Stimulated activated CD4-positive, alpha-beta T cell treated with anti-CD3 and anti-CD28 coated beads, Interleukin-1b, Interleukin-23, amount 100 ng/mL, for 4 hours (primary cell): ENCODE data around the gene MAP9.
"Not testable (repeated sequence)": the region's sequence is repeated elsewhere in the genome, so short reads cannot be mapped to it uniquely, and the experiment has no call there.

Experiments
- DNase-seq, 2 donors: peaks; one replicate each; pipeline ENCODE4 v3.0.0-alpha.2; 2020; ENCODE audit warnings: low read depth in 2 of 2

Gene MAP9

DNA sequence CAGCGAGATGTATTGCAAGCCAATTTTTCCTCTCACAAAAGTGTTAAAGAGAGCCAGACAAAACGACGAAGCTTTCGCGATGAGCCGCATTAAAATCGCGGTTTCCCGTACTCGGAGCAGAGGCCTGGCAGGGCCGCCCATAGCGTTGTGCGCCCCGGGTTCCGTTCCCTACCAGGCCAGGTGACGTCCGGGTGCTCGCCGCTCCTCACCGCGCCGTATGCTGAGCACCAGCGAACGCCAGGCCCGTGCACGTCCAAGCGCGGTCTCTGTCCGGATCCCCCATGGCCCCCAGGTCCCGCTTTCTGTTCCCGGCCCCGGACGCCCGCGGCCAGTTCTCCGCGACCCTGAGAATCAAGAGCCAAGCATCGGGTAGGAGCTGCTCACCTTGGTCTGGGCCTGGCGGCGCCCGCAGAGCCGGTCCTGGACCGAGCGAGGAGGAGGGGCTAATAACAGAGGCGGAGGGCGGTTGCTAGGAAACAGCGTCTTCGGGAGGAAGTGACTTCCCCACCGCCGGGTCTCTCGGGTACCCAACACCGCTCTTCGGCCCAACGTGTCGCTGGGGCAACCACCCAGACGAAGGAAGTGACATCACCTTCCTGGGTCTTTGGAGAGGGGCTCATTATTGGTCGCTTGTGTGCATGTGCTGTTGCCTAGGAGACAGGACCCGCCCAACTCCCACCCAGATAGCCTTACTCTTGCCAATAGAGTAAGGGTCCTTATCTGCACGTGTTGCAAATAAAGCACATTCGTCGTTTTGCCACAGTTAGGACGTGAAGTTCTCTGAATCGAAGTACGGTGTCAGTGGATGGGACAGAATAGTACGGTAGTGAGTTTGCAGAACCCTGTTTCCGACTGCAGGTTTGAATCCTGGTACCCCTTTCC, at the start of gene MAP9:
Gene MAP9, minus strand, starts transcription at position 579 of the 882 bp plus-strand sequence. CDS start 1,115 bp downstream, outside the sequence.
- DNase-seq: peak; percentile 71 to 80

DNA sequence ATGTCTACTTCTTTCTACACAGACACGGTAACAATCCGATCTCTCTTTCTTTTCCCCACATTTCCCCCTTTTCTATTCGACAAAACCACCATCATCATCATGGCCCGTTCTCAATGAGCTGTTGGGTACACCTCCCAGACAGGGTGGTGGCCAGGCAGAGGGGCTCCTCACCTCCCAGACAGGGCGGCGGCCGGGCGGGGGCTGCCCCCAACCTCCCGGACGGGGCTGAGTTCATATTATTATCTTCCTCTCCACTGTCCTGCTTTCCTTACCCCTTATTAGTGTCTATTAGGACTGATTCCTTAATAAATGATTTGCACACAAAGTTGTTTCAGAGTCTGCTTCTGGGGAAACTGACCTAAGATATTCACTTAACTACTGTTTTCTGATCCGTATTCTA, 48.0 kb upstream of the MAP9 start:
- not testable (repeated sequence) for DNase-seq

DNA sequence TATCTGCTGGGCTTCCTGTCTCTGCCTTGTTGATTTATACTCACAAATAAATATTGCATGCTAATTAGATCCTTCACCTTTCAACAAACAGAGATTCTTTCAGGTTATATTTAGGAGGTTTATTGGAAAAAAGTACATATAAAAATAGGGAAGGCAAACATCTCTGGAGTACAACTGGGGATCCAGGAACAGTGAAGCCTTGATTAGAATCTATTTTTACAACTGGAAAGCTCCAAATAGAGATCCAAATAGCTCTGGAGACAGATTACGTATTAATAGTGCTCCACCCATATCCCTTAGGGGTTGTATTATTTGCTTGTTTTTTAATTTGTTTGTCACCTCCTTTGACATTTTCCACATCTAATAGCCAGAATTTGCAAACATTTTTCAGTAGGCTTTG, 46.9 kb upstream of the MAP9 start:
- no peak for DNase-seq

DNA sequence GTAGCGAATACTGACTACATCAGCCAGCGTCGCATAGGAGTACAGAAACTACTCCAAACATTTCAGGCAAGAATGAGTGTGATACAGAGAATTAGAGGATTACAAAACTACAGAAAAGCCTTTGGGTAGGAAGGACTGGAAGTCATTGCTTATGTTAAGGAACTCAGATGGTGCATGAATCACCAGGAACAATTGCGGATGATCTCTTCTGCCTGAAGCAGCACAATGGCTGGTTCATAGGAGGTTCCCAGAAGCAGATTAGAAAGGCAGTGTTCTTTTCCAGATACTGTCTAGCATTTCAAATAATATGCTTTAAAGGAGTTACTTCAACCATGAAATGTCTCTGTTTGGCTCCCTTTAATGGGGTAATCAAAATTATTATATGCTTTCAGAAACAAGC, 42.5 kb upstream of the MAP9 start:
- DNase-seq: no peak

DNA sequence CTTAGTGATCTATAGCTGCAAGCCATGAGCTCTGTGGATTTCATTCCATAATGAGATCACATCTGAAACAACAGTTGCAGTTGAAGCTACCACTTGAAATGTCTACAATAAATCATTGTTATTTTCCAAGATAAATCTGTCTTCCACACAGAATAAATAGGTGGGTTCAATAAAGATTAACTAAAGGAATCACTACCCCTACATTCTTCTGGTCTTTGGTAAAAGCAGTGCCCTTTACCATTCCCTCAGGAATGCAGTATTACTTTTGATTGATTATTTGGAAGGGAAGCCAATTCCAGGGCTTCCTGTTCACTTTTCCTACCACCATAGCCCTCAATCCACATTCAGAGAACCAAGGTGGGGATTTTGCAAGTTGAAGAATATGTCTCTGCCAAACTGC, 38.9 kb upstream of the MAP9 start:
- DNase-seq: no peak

DNA sequence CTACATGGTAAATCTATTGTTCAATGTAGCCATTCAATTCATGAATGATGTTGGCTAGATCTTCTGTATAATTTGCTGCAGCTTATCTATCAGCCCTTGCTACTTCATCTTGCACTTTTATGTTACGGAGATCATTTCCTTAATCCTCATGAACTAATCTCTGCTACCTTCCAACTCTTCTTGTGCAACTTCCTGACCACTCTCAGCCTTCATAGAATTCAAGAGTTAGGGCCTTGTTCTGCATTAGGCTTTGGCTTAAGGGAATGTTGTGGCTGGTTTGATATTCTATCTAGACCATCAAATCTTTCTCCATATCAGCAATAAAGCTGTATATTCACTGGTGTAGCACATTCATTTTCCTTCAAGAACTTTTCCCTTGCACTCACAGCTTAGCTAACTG, 36.7 kb upstream of the MAP9 start:
- DNase-seq: no peak

DNA sequence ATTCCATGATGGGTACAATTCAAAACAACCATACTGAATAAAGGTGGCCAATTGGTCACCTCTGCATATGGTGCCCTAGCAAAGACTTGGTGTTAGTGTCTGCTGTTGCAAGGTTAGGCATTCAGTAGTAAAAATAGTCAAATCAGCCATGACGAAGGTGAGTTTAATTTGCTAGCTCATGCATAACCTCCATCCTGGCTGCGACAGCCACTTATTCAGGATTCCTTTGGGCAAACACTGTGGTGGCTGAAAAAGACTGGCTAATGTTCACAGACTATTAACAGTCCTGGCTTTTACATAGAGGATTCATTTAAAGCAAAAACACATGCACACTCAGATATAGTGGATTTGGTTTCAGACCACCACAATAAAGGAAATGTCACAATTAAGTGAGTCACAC, 34.8 kb upstream of the MAP9 start:
- DNase-seq: no peak

DNA sequence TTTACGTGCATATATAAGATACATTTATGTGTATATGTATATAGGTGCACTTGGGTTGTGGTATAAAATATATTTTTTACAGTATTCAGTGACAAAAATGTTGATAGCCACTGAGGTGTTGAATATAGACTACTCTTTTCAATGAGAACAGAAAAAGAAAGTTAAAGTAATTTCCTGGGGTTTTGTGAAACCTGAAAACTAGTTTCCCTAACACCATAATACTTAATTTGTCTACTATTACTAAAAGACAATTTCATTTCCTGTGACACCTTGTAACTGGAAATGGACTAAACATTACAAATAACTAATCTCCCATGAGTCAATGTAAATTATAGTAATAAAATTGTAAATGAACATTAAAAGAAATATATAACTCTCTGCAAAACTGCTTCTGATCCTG, 32.0 kb upstream of the MAP9 start:
- DNase-seq: no peak

DNA sequence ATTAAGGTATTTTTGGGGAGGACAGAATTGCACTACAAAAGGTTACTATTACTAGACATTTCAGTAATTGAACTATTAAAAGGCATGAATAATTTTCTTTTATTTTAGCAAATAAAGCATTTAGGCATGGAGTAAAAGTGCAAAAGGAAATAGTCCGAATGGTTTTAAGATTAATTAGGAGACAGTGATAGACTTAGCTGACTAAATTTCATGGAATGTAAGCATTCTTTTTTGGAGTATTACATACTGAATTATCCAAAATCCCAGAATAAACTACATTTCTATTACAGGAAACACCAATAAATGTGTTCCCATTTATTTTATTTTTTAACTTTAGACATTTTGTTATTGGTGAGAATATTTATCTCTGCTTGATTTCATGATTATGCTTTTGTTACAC, 30.7 kb upstream of the MAP9 start:
- no peak for DNase-seq

DNA sequence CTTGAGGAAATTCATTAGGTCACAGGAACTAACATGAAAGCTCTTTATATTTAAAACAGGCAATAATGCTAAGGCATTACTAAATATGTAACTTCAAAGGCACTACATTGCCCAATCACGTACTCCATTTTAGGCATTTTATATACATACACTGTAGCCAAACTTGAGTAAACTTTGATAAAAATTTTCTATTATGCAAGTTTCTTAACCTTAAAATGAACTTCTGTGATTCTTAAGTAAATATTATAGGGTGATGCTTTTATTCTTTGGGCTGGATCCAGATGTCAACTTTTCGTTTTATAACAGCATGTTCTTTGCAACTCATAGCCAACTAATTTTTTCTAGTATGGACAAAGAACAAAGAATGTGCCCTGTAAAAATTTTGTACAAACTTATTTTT, 28.3 kb upstream of the MAP9 start:
- no peak for DNase-seq

DNA sequence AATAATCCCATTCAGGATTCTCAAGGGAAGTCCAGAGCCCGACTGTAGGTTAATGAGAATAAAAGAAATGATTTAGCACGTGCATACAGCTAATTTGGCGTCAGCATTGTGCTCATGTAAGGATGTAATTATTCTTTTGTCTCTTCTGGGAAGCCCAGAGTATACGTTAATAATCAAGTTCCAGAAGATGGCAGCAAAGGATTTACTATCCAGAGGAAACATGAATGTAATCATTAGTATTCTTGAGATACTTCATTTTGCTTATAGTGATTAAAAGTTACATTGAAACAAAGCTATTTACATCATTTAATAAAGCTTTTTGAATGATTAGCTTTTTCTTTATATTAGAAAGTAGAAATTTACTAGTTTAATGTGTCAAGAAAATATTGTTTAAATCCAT, 27.1 kb upstream of the MAP9 start:
- DNase-seq: no peak

DNA sequence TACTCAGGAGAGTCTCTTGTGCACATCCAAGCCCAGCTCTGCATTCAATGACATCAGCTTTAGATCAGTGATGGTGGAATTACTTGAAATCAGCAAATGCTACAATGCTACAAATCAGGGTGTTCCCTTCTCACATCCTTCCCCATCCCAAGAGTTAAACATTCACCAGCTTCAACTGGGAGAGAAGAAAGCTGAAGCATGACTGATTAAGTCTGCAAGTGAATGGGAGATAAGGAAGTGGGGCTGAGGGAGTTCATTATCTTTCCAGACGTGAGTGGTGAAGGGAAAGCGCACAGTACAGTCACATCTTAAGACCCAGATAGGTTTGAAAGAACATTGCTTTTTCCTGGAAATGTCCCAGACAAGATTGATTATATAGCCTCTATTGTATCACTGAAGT, 26.2 kb upstream of the MAP9 start:
- no peak for DNase-seq

DNA sequence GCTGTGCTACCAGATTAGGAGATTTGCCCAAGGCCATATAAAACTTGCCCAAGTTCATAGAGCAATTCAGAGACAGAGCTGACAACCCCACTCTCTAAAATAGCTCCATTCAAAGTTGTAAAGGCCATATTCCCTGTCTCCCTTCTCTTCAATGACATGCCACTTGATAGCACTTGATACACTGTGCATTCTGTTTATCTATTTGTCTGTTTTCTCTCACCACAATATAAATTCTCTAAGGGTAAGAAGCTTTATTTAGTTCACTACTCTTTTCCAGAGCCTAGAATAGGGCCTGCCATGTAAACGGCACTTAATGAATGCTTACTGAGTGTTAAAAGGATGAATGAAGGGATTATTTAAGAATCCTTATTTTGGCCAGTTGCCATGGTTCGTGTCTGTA, 24.1 kb upstream of the MAP9 start:
- DNase-seq: no peak

DNA sequence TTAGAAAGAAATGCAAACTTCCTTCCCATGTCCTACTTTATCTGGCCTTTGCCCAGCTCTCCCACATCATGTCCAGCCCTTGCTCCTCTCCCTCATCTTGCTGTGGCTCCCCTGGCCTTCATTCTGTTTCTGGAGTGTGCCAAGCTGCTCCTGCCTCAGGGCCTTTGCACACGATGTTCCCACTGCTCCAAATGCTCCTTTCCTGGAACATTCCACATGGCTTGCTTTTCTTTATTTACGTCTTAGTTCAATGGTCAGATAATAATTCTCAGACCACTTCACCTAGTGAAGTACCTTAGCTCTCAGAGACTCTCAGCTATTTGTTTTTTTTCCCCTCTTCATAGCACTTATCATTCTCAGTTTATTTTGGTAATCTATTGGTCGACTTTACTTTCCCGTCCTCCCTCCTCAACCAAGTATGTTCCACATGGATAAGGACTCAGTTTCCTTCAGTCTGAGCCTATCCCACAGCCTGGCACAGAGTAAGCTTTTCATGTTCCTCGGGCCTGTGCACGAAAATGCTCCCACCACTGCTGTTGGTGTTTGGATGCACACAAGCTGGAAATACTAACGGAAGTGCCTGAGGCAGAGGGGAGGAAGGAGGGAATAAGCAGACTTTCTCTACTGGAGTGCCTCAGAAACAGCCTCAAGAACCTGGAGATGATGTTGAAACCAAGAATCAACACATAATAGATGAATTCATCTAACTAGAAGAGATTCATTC, 23.4 kb upstream of the MAP9 start:
- no peak for DNase-seq

DNA sequence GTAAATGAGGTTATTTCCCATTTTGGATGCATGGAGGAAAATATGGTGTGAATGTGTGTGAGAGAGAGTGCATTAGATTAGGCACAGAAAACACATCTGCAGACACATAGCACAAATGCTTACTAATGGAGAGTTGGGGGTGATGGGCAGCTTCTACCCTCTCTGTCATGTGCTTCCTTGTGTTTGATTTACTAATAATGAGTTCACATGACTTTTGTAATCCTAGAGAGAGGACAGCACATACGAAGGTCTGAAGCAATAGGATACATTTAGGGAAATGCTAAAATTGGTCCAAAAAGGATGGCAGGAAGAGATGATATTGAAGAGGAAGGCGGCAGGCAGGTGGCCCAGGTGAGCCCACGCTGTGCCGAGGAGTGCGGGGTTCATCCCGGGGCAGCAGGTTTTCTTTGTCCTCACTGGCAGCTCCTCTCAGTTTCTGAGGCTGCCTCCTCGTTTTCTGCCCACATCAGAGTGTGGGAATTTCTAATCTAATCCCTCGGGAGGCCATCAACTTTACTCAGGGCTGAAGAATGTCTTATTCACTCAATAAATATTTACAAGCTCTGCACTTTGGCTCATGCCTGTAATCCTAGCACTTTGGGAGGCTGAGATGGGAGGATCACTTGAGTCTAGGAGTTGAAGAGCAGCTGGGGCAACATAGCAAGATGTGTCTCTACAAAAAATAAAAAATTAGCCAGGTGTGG, 15.9 kb upstream of the MAP9 start:
- DNase-seq: no peak

DNA sequence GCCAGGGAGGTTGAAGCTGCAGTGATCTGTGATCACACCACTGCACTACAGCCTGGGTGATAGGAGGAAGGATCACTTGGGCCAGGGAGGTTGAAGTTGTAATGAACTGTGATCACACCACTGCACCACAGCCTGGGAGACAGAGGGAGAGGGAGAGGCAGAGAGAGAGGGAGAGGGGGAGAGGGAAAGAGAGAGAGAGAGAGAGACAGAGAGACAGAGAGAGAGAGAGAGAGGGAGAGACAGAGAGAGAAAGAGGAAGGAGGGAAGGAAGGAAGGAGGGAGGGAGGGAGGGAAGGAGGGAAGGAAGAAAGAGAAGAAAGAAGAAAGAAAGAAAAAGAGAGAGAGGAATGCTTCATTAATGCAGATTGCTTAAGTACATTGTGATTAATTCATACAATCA, 15.2 kb upstream of the MAP9 start:
- no peak for DNase-seq

DNA sequence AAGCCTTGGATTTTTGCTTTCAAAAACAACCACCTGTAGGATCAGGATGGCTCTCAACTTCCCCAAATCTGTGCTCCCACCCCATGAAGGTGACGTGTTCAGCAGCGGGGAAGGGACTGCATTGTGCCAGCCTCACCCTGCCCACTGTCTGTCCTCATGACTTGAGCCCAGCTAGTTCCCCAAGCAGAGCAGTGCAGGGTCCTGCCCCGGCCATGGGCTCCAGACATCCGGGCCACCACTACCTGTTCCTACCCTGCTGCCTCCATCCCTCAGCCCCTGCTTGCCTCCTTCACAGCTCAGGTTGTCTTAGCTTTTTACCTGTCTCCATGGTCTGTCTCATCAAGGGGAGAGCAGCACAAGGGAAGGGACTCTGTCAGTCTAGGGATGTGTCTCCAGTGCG, 11.4 kb upstream of the MAP9 start:
- no peak for DNase-seq

DNA sequence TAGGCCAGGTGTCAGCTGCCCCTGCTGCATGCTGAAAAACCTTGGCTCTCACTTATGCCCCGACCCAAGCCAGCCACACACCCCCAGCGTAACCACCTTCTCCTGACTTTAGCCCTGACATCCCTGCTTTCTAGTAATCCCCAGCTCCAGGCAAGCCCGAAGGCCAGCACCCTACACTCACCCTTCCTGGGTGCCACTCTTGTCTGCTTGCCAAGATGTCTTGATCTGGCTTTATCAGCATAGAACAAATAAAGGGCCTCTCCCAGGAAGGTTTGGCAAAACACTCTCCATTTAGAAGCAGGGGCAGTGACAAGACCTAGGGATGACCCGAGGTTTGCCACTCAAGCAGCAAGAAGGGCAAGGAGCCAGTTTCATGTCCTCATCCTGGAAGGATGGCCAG, 6.8 kb upstream of the MAP9 start:
- DNase-seq: no peak

DNA sequence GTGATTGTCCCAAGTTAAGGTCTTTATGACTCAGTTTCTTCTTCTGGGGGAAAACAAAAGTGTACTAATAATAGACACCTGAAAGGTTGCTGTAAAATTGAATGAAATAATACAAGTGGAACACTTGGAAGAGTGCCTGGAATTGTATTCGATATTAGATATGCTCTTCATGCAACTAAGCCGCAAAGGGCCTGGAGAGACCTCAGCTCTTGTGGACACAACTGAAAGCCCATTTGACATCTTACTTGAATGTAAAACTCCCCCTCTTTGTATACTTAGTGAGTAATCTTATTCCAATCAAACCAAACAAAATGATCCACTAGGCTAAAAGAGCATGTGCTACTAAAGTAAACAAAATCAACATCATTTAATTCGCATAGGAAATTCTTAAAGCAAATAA, 511 bp upstream of the MAP9 start:
- DNase-seq: no peak

DNA sequence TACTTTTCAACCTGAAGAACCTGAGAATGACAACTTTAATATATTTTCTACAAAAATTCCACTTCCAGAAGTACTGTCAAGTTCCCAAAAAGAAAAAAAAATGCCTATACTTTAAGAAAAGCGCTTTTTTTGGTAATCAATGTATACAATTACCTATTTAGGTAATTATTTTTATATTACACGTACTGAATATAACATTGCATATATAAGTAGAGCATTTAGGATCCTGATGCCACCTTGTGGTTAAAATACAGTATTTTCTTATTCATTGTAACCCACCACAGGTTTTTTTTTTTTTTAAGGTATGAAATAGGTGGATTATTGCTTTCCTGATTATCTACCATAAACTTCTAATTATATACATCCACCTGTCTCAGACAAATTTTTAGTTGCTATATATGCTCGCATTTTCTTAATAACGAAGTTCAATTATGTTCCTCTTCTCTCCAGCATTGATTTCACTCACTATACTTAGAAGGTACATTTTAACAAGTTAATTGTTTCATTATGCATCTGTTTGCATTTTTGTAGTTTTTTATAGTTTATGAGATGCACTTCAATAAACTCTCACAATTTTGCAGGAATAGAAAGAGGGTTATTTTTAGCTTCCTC, 5.2 kb downstream of the MAP9 start:
- DNase-seq: no peak

DNA sequence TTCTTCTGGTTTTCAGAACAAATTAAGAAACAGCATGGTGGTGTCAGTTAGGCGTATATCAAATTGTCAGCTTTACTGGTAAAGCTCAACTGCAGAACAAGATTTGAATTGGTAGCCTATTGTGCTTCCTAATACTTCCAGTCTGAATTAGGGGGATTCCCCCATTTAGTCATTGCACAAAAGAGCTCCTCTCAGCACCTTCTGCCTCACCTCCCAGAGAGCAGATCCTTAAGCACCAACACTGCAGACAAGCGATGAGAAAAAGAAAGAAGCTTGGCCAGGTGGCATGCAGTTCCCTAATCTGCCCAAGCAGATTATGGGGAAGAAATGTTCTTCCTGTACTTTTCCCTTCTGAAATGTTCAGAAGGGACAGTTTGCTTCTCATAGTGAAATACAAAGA, 9.2 kb downstream of the MAP9 start:
- DNase-seq: no peak

DNA sequence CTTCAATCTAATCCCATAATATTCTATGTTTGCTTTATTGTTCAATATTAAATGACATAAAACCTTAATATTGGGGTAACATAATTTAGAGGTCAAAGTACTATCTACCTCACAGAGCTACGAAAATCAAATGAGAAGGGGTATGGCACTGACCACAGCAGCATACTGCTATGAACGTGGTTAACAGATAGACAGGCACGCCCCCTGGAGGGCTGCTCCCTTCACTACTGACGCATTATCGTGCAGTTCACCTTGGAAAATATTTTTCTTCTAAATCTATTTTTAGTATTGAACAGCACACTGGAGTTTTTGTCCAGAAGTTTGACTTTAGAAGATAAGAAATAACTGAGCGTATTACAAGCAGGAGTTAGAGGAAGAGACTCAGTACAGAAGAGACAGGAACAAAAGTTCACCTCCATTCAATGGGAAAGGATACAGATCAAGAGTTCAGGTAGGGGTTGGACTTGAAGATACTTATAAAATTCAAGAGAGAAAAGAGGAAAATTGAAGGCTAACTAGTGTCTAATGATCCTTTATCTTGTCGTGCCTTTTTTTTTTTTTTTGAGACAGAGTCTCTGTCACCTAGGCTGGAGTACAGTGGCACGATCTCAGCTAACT, 22.7 kb downstream of the MAP9 start:
- DNase-seq: peak in 1 of 2 donors; percentile 17
